A673 (cell line): Measurements from ENCODE around the gene CCNY. TPM values are rescaled to one million over a fixed set of nuclear protein-coding genes. Genes with fewer than 3 reads are reported as not detected.
A peak's percentile ranks its signal among the peaks of the same experiment; 100 is the strongest.

ENCODE experiments used
- BruUV-seq: library from RNA; stranded (reverse); fragments of 400-500 nt; replicated peaks from 2 replicates; lab custom pipeline; 2021; lab: Mats Ljungman, UMichigan
- CTCF ChIA-PET: fragments of 300-600 bp; sonication (Branson Sonifier 250); formaldehyde crosslinking; loops from one replicate; lab custom pipeline; 2022; ENCODE audit warnings: antibody characterized with exemption; lab: Charles Lee
- POLR2A ChIA-PET: fragments of 300-600 bp; sonication (Branson Sonifier 250); formaldehyde crosslinking; loops from one replicate; lab custom pipeline; 2022; ENCODE audit warnings: antibody characterized with exemption; ENCODE audit not compliant: low non-redundant PET; lab: Charles Lee
- DNase-seq: peaks from one replicate; pipeline ENCODE4 v3.0.0-alpha.2; 2015; ENCODE audit warnings: low spot score
- H3K27ac ChIP-seq: fragments of 200-600 bp; sonication (generic); 2 replicates; pipeline ENCODE4 v1.5.1; 2016; ENCODE audit warnings: mixed run types, low read depth, mild to moderate bottlenecking, mixed read lengths, antibody characterized with exemption, low read length; ENCODE audit not compliant: poor library complexity, severe bottlenecking
- H3K27me3 ChIP-seq: fragments of 200-600 bp; sonication (generic); replicated peaks from 2 replicates; pipeline ENCODE4 v1.6.1; 2017; ENCODE audit warnings: mixed run types, low read depth, mild to moderate bottlenecking, mixed read lengths, antibody characterized with exemption, low read length; ENCODE audit not compliant: insufficient read depth, poor library complexity
- H3K36me3 ChIP-seq: fragments of 200-600 bp; sonication (generic); 2 replicates; pipeline ENCODE4 v1.6.1; 2016; ENCODE audit warnings: mixed run types, mild to moderate bottlenecking, mixed read lengths, antibody characterized with exemption, low read length; ENCODE audit not compliant: insufficient read depth, poor library complexity, severe bottlenecking
- H3K4me1 ChIP-seq: fragments of 200-600 bp; sonication (generic); 2 replicates; pipeline ENCODE4 v1.6.1; 2017; ENCODE audit warnings: mixed run types, mild to moderate bottlenecking, mixed read lengths, antibody characterized with exemption, low read length; ENCODE audit not compliant: insufficient read depth, poor library complexity, severe bottlenecking
- H3K4me3 ChIP-seq: fragments of 200-600 bp; sonication (generic); 2 replicates; pipeline ENCODE4 v1.5.1; 2016; ENCODE audit warnings: low read depth, mixed run types, mild to moderate bottlenecking, mixed read lengths, low read length; ENCODE audit not compliant: poor library complexity, severe bottlenecking
- H3K9me3 ChIP-seq: fragments of 200-600 bp; sonication (generic); 2 replicates; pipeline ENCODE4 v1.6.1; 2016; ENCODE audit warnings: mixed run types, low read depth, mild to moderate bottlenecking, mixed read lengths, antibody characterized with exemption, low read length; ENCODE audit not compliant: poor library complexity, severe bottlenecking
- EZH2 ChIP-seq: fragments of 200-600 bp; sonication (generic); IDR thresholded peaks from 2 replicates; pipeline ENCODE4 v1.6.1; 2017; ENCODE audit warnings: borderline replicate concordance, low read depth, mild to moderate bottlenecking, mixed read lengths, antibody characterized with exemption, low read length; ENCODE audit not compliant: poor library complexity, severe bottlenecking
- intact Hi-C: fragments of 100-400 bp; cut with micrococcal nuclease; formaldehyde crosslinking; loops from one replicate; pipeline ENCODE4 v1.10.0; 2022; ENCODE audit not compliant: unreplicated experiment
- total RNA-seq: library from RNA; stranded (reverse); gene quantifications from 2 replicates; pipeline ENCODE4 v1.2.3, GENCODE V29; 2021
- TF ChIP-seq, protein P1 (sequence below): fragments of 300-800, 200-600 bp; sonication (generic); conservative IDR thresholded peaks from 2 replicates; pipeline ENCODE4 v1.5.1; 2017; ENCODE audit warnings: low read depth, mild to moderate bottlenecking, antibody characterized with exemption, low read length, moderate library complexity, mixed read lengths

Gene CCNY
- total RNA-seq, 1 experiment from 2014 or later: 84.8 TPM

- TF ChIP-seq EZH2: no peak
- TF ChIP-seq, protein P1, sequence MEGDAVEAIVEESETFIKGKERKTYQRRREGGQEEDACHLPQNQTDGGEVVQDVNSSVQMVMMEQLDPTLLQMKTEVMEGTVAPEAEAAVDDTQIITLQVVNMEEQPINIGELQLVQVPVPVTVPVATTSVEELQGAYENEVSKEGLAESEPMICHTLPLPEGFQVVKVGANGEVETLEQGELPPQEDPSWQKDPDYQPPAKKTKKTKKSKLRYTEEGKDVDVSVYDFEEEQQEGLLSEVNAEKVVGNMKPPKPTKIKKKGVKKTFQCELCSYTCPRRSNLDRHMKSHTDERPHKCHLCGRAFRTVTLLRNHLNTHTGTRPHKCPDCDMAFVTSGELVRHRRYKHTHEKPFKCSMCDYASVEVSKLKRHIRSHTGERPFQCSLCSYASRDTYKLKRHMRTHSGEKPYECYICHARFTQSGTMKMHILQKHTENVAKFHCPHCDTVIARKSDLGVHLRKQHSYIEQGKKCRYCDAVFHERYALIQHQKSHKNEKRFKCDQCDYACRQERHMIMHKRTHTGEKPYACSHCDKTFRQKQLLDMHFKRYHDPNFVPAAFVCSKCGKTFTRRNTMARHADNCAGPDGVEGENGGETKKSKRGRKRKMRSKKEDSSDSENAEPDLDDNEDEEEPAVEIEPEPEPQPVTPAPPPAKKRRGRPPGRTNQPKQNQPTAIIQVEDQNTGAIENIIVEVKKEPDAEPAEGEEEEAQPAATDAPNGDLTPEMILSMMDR: no peak
- no peaks in the 10 kb centered on the region for H3K9me3 ChIP-seq
- no TSS peak for BruUV-seq
- H3K4me3 ChIP-seq: no peak overlapping the region
- intact Hi-C loops: no loop called here
- DNase-seq: no peak
- ChIA-PET POLR2A (no interaction called here), CTCF (no interaction called here)
- peaks cover 49% of the 10 kb centered on the region for H3K4me1 ChIP-seq
- H3K27me3 ChIP-seq: no peaks in the 10 kb centered on the region
- H3K27ac ChIP-seq: no peak overlapping the region
- H3K36me3 ChIP-seq: no peaks in the 10 kb centered on the region
Observed at GRCh38 chr10:35345383-35345742, 9.1 kb downstream of the CCNY start.

- no peak for TF ChIP-seq EZH2
- TF ChIP-seq, protein P1: no peak
- H3K4me1 ChIP-seq: peaks cover 43% of the 10 kb centered on the region
- H3K9me3 ChIP-seq: no peaks in the 10 kb centered on the region
- CTCF ChIA-PET: no interaction called here
- intact Hi-C loops: no loop called here
- H3K36me3 ChIP-seq: no peaks in the 10 kb centered on the region
- no peak overlapping the region for H3K4me3 ChIP-seq
- BruUV-seq: no TSS peak
- H3K27me3 ChIP-seq: no peaks in the 10 kb centered on the region
- H3K27ac ChIP-seq: no peak overlapping the region
- DNase-seq: no peak
- POLR2A ChIA-PET: no interaction called here
Observed at GRCh38 chr10:35346248-35346647, 9.9 kb downstream of the CCNY start.

GRCh38 chr10:35347121-35347562 lies 10.8 kb downstream of the CCNY start:
- BruUV-seq: no TSS peak
- no peak for TF ChIP-seq EZH2
- TF ChIP-seq, protein P1: no peak
- intact Hi-C loops: no loop called here
- ChIA-PET POLR2A (no interaction called here), CTCF (no interaction called here)
- Histone ChIP-seq H3K9me3 (no peaks in the 10 kb centered on the region), H3K4me1 (peaks cover 39% of the 10 kb centered on the region), H3K4me3 (no peak overlapping the region), H3K36me3 (no peaks in the 10 kb centered on the region), H3K27ac (no peak overlapping the region), H3K27me3 (no peaks in the 10 kb centered on the region)
- DNase-seq: peak; percentile 23
